ENCODE results near the gene RPL18A. TPM values are rescaled to one million over a fixed set of nuclear protein-coding genes. Genes with fewer than 3 reads are reported as not detected.
A peak's percentile ranks its signal among the peaks of the same experiment; 100 is the strongest.

The RPL18A gene
- total and polyA plus RNA-seq, 2 of the 13 experiments (the other 11 are each of a cell fraction or from before 2014, with no cell fraction given) = 1,471 to 2,004 TPM

DNA sequence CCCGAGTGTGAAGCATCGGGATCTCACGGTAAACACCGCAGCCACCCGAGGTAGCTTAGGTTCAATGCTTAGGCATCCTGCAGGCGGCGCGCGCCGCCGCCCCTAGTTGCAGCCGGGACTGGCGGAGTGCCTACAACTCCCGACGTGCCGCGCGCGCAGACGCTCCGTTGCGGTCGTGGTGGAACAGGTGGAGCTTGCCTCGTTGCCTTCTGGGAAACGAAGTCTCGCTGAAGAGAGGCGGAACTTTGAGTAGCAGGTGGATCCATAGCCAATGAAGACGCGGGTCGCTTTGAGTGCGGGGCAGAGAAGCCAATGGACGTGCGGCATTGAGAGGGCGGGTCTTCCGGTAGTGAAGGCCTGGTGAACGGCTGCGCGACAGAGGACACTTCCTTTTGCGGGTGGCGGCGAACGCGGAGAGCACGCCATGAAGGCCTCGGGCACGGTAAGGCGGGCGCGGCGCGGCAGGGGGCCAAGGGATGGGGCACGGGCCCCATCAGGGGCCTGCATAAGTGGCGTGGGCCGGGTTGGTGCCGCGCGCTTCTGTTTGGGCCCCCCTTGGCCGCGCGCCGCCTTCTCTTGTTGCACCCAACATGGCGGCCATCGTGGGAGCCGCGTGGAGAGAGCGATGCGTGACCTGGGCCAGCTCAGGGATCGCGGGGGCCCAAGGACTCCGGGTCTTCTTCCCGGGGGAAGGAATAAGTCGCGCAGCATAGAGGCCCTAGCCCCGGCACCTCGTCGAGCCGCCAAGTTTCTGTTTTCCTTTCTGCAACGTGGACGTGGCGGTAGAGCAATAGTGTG is at the start of gene RPL18A (continued):
- TF ChIP-seq, protein P1, sequence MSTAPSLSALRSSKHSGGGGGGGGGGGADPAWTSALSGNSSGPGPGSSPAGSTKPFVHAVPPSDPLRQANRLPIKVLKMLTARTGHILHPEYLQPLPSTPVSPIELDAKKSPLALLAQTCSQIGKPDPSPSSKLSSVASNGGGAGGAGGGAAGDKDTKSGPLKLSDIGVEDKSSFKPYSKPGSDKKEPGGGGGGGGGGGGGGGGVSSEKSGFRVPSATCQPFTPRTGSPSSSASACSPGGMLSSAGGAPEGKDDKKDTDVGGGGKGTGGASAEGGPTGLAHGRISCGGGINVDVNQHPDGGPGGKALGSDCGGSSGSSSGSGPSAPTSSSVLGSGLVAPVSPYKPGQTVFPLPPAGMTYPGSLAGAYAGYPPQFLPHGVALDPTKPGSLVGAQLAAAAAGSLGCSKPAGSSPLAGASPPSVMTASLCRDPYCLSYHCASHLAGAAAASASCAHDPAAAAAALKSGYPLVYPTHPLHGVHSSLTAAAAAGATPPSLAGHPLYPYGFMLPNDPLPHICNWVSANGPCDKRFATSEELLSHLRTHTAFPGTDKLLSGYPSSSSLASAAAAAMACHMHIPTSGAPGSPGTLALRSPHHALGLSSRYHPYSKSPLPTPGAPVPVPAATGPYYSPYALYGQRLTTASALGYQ (CRISPR knock-in tag; IDR thresholded peaks at IDR 0.05) = 0 out of 2 replicates have a peak, but pooled peaks have one; percentile 50
- TF ChIP-seq ZFAT (CRISPR knock-in tag; conservative IDR thresholded peaks at IDR 0.05) (no peak), ATF7 (IDR thresholded peaks at IDR 0.05) (no peak), ATF7 (CRISPR knock-in tag; IDR thresholded peaks at IDR 0.05) (no peak), ZNF260 (CRISPR knock-in tag; IDR thresholded peaks at IDR 0.05; ENCODE audit: borderline replicate concordance, low read depth) (no peak), YEATS4 (CRISPR knock-in tag; IDR thresholded peaks at IDR 0.05; ENCODE audit: borderline replicate concordance) (peak; percentile 94), ZNF333 (CRISPR knock-in tag; IDR thresholded peaks at IDR 0.05; ENCODE audit: borderline replicate concordance) (no peak), ZNF543 (CRISPR knock-in tag; IDR thresholded peaks at IDR 0.05) (no peak; the same call in 1 of the 2 replicates), ATF1 (CRISPR knock-in tag; IDR thresholded peaks at IDR 0.05) (no peak), ZSCAN29 (CRISPR knock-in tag; conservative IDR thresholded peaks at IDR 0.05) (no peak), NFYC (CRISPR knock-in tag; IDR thresholded peaks at IDR 0.05) (peak; percentile 99), ZNF713 (CRISPR knock-in tag; IDR thresholded peaks at IDR 0.05) (0 out of 2 replicates have a peak, but pooled peaks have one; percentile 62), KDM2A (CRISPR knock-in tag; IDR thresholded peaks at IDR 0.05; ENCODE audit: borderline replicate concordance, low read depth) (peak; percentile 57), MAFG (CRISPR knock-in tag; IDR thresholded peaks at IDR 0.05) (no peak), EEA1 (CRISPR knock-in tag; IDR thresholded peaks at IDR 0.05; ENCODE audit: borderline replicate concordance) (no peak), HIVEP1 (CRISPR knock-in tag; IDR thresholded peaks at IDR 0.05) (0 out of 2 replicates have a peak, but pooled peaks have one; percentile 39), ZFX (CRISPR knock-in tag; IDR thresholded peaks at IDR 0.05; ENCODE audit: low read depth) (peak; percentile 88), ZNF674 (CRISPR knock-in tag; IDR thresholded peaks at IDR 0.05; ENCODE audit: low read depth) (no peak), EP300 (IDR thresholded peaks at IDR 0.05; ENCODE audit: low read depth in 2 of 2, low read length in 2 of 2) (peak in 1 of 2 experiments; percentile 4; a peak in 1 of 4 replicates), EP300 (CRISPR knock-in tag; IDR thresholded peaks at IDR 0.05; ENCODE audit: borderline replicate concordance) (no peak; the same call in 1 of the 2 replicates)
- TF ChIP-seq, protein P2, sequence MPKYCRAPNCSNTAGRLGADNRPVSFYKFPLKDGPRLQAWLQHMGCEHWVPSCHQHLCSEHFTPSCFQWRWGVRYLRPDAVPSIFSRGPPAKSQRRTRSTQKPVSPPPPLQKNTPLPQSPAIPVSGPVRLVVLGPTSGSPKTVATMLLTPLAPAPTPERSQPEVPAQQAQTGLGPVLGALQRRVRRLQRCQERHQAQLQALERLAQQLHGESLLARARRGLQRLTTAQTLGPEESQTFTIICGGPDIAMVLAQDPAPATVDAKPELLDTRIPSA (CRISPR knock-in tag; IDR thresholded peaks at IDR 0.05; ENCODE audit: borderline replicate concordance) = no peak
- TF ChIP-seq, protein P3, sequence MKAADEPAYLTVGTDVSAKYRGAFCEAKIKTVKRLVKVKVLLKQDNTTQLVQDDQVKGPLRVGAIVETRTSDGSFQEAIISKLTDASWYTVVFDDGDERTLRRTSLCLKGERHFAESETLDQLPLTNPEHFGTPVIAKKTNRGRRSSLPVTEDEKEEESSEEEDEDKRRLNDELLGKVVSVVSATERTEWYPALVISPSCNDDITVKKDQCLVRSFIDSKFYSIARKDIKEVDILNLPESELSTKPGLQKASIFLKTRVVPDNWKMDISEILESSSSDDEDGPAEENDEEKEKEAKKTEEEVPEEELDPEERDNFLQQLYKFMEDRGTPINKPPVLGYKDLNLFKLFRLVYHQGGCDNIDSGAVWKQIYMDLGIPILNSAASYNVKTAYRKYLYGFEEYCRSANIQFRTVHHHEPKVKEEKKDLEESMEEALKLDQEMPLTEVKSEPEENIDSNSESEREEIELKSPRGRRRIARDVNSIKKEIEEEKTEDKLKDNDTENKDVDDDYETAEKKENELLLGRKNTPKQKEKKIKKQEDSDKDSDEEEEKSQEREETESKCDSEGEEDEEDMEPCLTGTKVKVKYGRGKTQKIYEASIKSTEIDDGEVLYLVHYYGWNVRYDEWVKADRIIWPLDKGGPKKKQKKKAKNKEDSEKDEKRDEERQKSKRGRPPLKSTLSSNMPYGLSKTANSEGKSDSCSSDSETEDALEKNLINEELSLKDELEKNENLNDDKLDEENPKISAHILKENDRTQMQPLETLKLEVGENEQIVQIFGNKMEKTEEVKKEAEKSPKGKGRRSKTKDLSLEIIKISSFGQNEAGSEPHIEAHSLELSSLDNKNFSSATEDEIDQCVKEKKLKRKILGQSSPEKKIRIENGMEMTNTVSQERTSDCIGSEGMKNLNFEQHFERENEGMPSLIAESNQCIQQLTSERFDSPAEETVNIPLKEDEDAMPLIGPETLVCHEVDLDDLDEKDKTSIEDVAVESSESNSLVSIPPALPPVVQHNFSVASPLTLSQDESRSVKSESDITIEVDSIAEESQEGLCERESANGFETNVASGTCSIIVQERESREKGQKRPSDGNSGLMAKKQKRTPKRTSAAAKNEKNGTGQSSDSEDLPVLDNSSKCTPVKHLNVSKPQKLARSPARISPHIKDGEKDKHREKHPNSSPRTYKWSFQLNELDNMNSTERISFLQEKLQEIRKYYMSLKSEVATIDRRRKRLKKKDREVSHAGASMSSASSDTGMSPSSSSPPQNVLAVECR (CRISPR knock-in tag; IDR thresholded peaks at IDR 0.05; ENCODE audit: borderline replicate concordance) = peak; percentile 91

All from HepG2 (cell line).